HepG2 (cell line): Measurements from ENCODE around the gene ABCA4. TPM values are rescaled to one million over a fixed set of nuclear protein-coding genes. Genes with fewer than 3 reads are reported as not detected.

Experiments used
- ATAC-seq: fragments of 200-7000 bp; cut with Tn5 transposase; 3 replicates; pipeline ENCODE4 v1.9.1; 2020; ENCODE audit warnings: mild to moderate bottlenecking, moderate library complexity
- BruUV-seq: library from RNA; stranded (reverse); fragments of 400-500 nt; replicated peaks from 2 replicates; lab custom pipeline; 2021; lab: Mats Ljungman, UMichigan
- CTCF ChIA-PET: fragments of 300-600 bp; formaldehyde crosslinking; extraction: SDS; loops from one replicate; lab custom pipeline; 2021; ENCODE audit warnings: low total read pairs, inconsistent platforms, low intra/inter-chr PET ratio; lab: Yijun Ruan, JAX
- POLR2A ChIA-PET: fragments of 350-600 bp; sonication (Branson Sonifier 250); formaldehyde crosslinking; loops from one replicate; lab custom pipeline; 2020; ENCODE audit warnings: antibody characterized with exemption, inconsistent platforms; lab: Yijun Ruan, JAX
- DNase-seq: peaks from one replicate; pipeline ENCODE4 v3.0.0-alpha.2; 2015; ENCODE audit warnings: low spot score
- FAIRE-seq: peaks from 3 replicates; lab custom pipeline; 2011; peaks lifted over from hg19 to GRCh38; lab: Jason Lieb, UNC
- H2AFZ ChIP-seq: one replicate; pipeline ENCODE4 v1.6.1; 2011; ENCODE audit warnings: low read length, inconsistent platforms
- H3K27ac ChIP-seq: fragments of 300-600 bp; 3 replicates; pipeline ENCODE4 v1.8.0; 2011; ENCODE audit warnings: mixed run types, mild to moderate bottlenecking, mixed read lengths, low read length, inconsistent platforms; ENCODE audit not compliant: insufficient read depth; ENCODE audit errors: extremely low read length
- H3K27me3 ChIP-seq, 2 experiments: fragments of 200-600 bp in 1 of 2; 2 replicates in 1 of 2; 3 replicates in 1 of 2; pipeline versions ENCODE4 v1.6.0 to v1.8.0; 2011; ENCODE audit warnings: low read length in 2 of 2, mild to moderate bottlenecking in 2 of 2, moderate library complexity in 2 of 2, inconsistent platforms in 1 of 2; ENCODE audit not compliant: insufficient read depth in 2 of 2, control insufficient read depth in 1 of 2
- H3K36me3 ChIP-seq, 2 experiments: fragments of 200-600 bp in 1 of 2; replicated peaks in 1 of 2; 2 replicates in 1 of 2; 3 replicates in 1 of 2; pipeline versions ENCODE4 v1.5.1 to v1.8.0; 2011; ENCODE audit warnings: low read length in 2 of 2, inconsistent platforms in 1 of 2; ENCODE audit not compliant: insufficient read depth in 2 of 2, control insufficient read depth in 1 of 2
- H3K4me1 ChIP-seq: 2 replicates; pipeline ENCODE4 v1.5.1; 2012; ENCODE audit warnings: low read length, inconsistent platforms; ENCODE audit not compliant: insufficient read depth
- H3K4me2 ChIP-seq: 2 replicates; pipeline ENCODE4 v1.6.0; 2011; ENCODE audit warnings: low read depth, low read length, inconsistent platforms
- H3K4me3 ChIP-seq, 3 experiments: fragments of 200-600 bp in 1 of 3; sonication (generic), shearing (Covaris generic) in 1 of 3; replicated peaks in 1 of 3; 2 replicates each; pipeline ENCODE4 v1.5.1; 2011 to 2016; ENCODE audit warnings: low read length in 3 of 3, inconsistent platforms in 2 of 3, low read depth in 2 of 3, mild to moderate bottlenecking in 2 of 3, control low read depth in 1 of 3, mixed read lengths in 1 of 3; ENCODE audit not compliant: insufficient read depth in 1 of 3
- H3K79me2 ChIP-seq: one replicate; pipeline ENCODE4 v1.6.1; 2011; ENCODE audit warnings: low read length, inconsistent platforms; ENCODE audit not compliant: insufficient read depth
- H3K9ac ChIP-seq: 2 replicates; pipeline ENCODE4 v1.6.0; 2011; ENCODE audit warnings: mild to moderate bottlenecking, low read depth, low read length, inconsistent platforms; ENCODE audit not compliant: insufficient read depth
- H3K9me3 ChIP-seq: 2 replicates; pipeline ENCODE4 v1.5.1; 2012; ENCODE audit warnings: mild to moderate bottlenecking, low read length
- H4K20me1 ChIP-seq: 2 replicates; pipeline ENCODE4 v1.6.0; 2011; ENCODE audit warnings: inconsistent platforms, mild to moderate bottlenecking, low read length, moderate library complexity; ENCODE audit not compliant: insufficient read depth
- CAMTA2 ChIP-seq: sonication (generic); formaldehyde crosslinking; IDR thresholded peaks from 2 replicates; pipeline ENCODE4 v1.4.0; 2020; ENCODE audit warnings: mild to moderate bottlenecking, missing genetic modification reagents, borderline replicate concordance
- CC2D1A ChIP-seq: sonication (generic); formaldehyde crosslinking; IDR thresholded peaks from 2 replicates; pipeline ENCODE4 v1.8.1; 2023; ENCODE audit warnings: mild to moderate bottlenecking, missing genetic modification reagents
- CENPBD1 ChIP-seq: sonication (generic); formaldehyde crosslinking; IDR thresholded peaks from 2 replicates; pipeline ENCODE4 v1.8.0; 2022; ENCODE audit warnings: missing genetic modification reagents, low read depth, mild to moderate bottlenecking, borderline replicate concordance
- DPF2 ChIP-seq: sonication (generic); formaldehyde crosslinking; IDR thresholded peaks from 2 replicates; pipeline ENCODE4 v1.4.0; 2020; ENCODE audit warnings: mild to moderate bottlenecking, low read depth, missing genetic modification reagents, borderline replicate concordance
- FOXO1 ChIP-seq: sonication (generic); formaldehyde crosslinking; IDR thresholded peaks from 2 replicates; pipeline ENCODE4 v1.4.0; 2020; ENCODE audit warnings: missing genetic modification reagents
- GLMP ChIP-seq: sonication (generic); formaldehyde crosslinking; IDR thresholded peaks from 2 replicates; pipeline ENCODE4 v1.9.0; 2021; ENCODE audit warnings: missing genetic modification reagents, mild to moderate bottlenecking, borderline replicate concordance
- HNF1B ChIP-seq: sonication (generic); formaldehyde crosslinking; IDR thresholded peaks from 2 replicates; pipeline ENCODE4 v1.5.1; 2020; ENCODE audit warnings: mild to moderate bottlenecking, moderate library complexity, missing genetic modification reagents
- NCOA1 ChIP-seq: sonication (generic); formaldehyde crosslinking; IDR thresholded peaks from 2 replicates; pipeline ENCODE4 v1.9.0; 2021; ENCODE audit warnings: missing genetic modification reagents
- NR2F6 ChIP-seq, 2 experiments: IDR thresholded peaks; 2 replicates each; pipeline ENCODE4 v1.6.1; 2016; ENCODE audit warnings: antibody characterized with exemption in 1 of 2, mild to moderate bottlenecking in 1 of 2
- SALL1 ChIP-seq: sonication (generic); formaldehyde crosslinking; IDR thresholded peaks from 2 replicates; pipeline ENCODE4 v1.8.0; 2022; ENCODE audit warnings: mild to moderate bottlenecking, missing genetic modification reagents
- SMAD1 ChIP-seq: sonication (generic); formaldehyde crosslinking; IDR thresholded peaks from 2 replicates; pipeline ENCODE4 v1.4.0; 2020; ENCODE audit warnings: missing genetic modification reagents, low read depth, mild to moderate bottlenecking, borderline replicate concordance
- SNAPC2 ChIP-seq: sonication (generic); formaldehyde crosslinking; IDR thresholded peaks from 2 replicates; pipeline ENCODE4 v1.8.1; 2022; ENCODE audit warnings: mild to moderate bottlenecking, missing genetic modification reagents
- ZBTB10 ChIP-seq: sonication (generic); formaldehyde crosslinking; IDR thresholded peaks from 2 replicates; pipeline ENCODE4 v1.4.0; 2020; ENCODE audit warnings: missing genetic modification reagents, borderline replicate concordance
- ZBTB39 ChIP-seq: sonication (generic); formaldehyde crosslinking; IDR thresholded peaks from 2 replicates; pipeline ENCODE4 v1.5.0; 2020; ENCODE audit warnings: missing genetic modification reagents
- ZNF24 ChIP-seq: fragments of 450-650 bp; IDR thresholded peaks from 2 replicates; pipeline ENCODE4 v1.6.1; 2017; ENCODE audit warnings: antibody characterized with exemption, mild to moderate bottlenecking
- ZNF761 ChIP-seq: sonication (generic); formaldehyde crosslinking; conservative IDR thresholded peaks from 2 replicates; pipeline ENCODE4 v1.4.0; 2020; ENCODE audit warnings: mild to moderate bottlenecking, missing genetic modification reagents
- WGBS: methylation state at CpG from one replicate; pipeline ENCODE4 v1.1.6; 2017; ENCODE audit warnings: low lambda C conversion rate; 5-methylcytosine and 5-hydroxymethylcytosine counted together
- in situ Hi-C: cut with HindIII; loops from 2 replicates; pipeline ENCODE4 v1.10.0; 2017; ENCODE audit warnings: low pct_unique_long_range_greater_than_20kb; ENCODE audit not compliant: extremely low pct_ligation_motif_present
- intact Hi-C: fragments of 100-400 bp; cut with micrococcal nuclease; formaldehyde crosslinking; loops from one replicate; pipeline ENCODE4 v1.10.0; 2022; ENCODE audit not compliant: unreplicated experiment
- polyA plus RNA-seq, 8 experiments: library from polyadenylated mRNA; depleted of rRNA in 3 of 8; stranded (reverse) in 7 of 8; unstranded in 1 of 8; fragments of >200 nt; fragmentation: Illumina TruSeq in 4 of 8; extraction: Trizol in 4 of 8; gene quantifications; 2 replicates each; pipeline versions ENCODE4 v1.2.1 to v1.2.3, GENCODE V29; 2011 to 2016; ENCODE audit warnings: low read depth in 4 of 8, missing spikeins in 1 of 8, mixed read lengths in 1 of 8; ENCODE audit not compliant: insufficient read depth in 1 of 8
- total RNA-seq, 5 experiments: library from RNA; depleted of rRNA; stranded (reverse); fragments of >200 nt; fragmentation: Illumina TruSeq; extraction: Trizol; gene quantifications; 2 replicates each; pipeline ENCODE4 v1.2.3, GENCODE V29; 2016; ENCODE audit warnings: low read depth in 1 of 5

The ABCA4 gene
- total and polyA plus RNA-seq, 2 of the 13 experiments (the other 11 are each of a cell fraction or from before 2014, with no cell fraction given): 0.24 to 0.67 TPM

GRCh38 chr1:93972341-93972740 lies 148.6 kb downstream of the ABCA4 start:
- H3K4me3 ChIP-seq: no peak overlapping the region
- no peak overlapping the region for H3K27ac ChIP-seq
- DNase-seq: no peak
- no peak for FAIRE-seq
- H3K27me3 ChIP-seq: no peaks in the 10 kb centered on the region
- no peak overlapping the region for H3K4me2 ChIP-seq
- ATAC-seq: no peak
- intact Hi-C loops: no loop called here
- H4K20me1 ChIP-seq: no peaks in the 10 kb centered on the region
- no peak overlapping the region for H2AFZ ChIP-seq
- ChIA-PET POLR2A (no interaction called here), CTCF (no interaction called here)
- no TSS peak for BruUV-seq
- no peaks in the 10 kb centered on the region for H3K79me2 ChIP-seq
- in situ Hi-C loops: no loop called here
- 0% methylated on average over 1 of the region's 2 CpGs for WGBS
- TF ChIP-seq ZBTB10 (CRISPR knock-in tag) (no peak), CAMTA2 (CRISPR knock-in tag) (no peak), CENPBD1 (CRISPR knock-in tag) (no peak), FOXO1 (CRISPR knock-in tag) (no peak), ZBTB39 (CRISPR knock-in tag) (no peak), HNF1B (no peak), ZNF24 (no peak), ZNF761 (CRISPR knock-in tag) (no peak), SALL1 (CRISPR knock-in tag) (no peak), SNAPC2 (no peak), SMAD1 (CRISPR knock-in tag) (no peak), DPF2 (CRISPR knock-in tag) (no peak), CC2D1A (CRISPR knock-in tag) (no peak), GLMP (CRISPR knock-in tag) (no peak), NCOA1 (no peak), NR2F6 (IDR thresholded peaks at IDR 0.05) (no peak), NR2F6 (CRISPR knock-in tag; IDR thresholded peaks at IDR 0.05) (no peak)
- no peak overlapping the region for H3K9ac ChIP-seq
- peaks cover 16% of the 10 kb centered on the region for H3K4me1 ChIP-seq
- no peaks in the 10 kb centered on the region for H3K36me3 ChIP-seq
- no peaks in the 10 kb centered on the region for H3K9me3 ChIP-seq
